ENCODE data around the gene ZNF532.
"Not testable (repeated sequence)": the region's sequence is repeated elsewhere in the genome, so short reads cannot be mapped to it uniquely, and the experiment has no call there.

Gene ZNF532

GRCh38 chr18:58998401-58999203 lies 133.9 kb downstream of the ZNF532 start:
- in situ Hi-C loops (cut with MboI; ENCODE audit: low sequenced_read_pairs), result no loop called here

DNA sequence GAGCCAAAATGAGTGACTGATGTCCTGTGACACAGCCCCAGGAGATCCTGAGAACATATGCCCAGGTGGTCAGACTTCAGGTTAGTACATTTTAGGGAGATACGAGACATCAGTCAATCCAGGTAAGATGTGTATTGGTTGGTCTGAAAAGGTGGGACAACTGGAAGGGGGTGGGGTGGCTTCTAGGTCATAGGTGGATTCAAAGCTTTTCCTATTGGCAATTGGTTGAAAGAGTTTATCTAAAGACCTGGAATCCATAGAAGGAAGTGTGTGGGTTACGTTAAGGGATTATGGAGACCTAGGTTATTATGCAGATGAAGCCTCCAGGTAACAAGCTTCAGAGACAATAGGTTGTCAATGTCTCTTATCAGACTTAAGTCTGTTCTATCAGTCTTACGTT lies 136.5 kb downstream of the ZNF532 start:
- in situ Hi-C loops (cut with MboI; ENCODE audit: low sequenced_read_pairs), result no loop called here

DNA sequence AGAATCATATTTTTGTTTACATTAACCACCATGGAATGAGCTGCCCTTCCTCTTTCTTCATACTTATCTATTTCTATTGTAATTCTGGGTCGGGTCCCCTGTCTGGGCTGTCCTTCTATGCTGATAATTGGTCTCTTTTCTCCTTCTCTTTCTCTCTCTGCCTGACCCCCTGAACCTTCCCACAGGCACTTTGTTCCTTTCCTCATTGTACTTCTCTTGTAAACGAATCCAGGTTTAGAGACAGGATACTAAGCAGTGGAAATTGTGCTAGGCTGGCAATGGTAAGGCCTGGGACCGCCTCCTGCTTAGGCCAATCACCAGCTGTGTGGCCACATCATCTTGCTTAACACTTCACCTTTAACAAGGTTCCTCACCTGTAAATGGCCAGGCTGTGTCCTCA lies 137.0 kb downstream of the ZNF532 start:
- in situ Hi-C loops (cut with MboI; ENCODE audit: low sequenced_read_pairs), result no loop called here

DNA sequence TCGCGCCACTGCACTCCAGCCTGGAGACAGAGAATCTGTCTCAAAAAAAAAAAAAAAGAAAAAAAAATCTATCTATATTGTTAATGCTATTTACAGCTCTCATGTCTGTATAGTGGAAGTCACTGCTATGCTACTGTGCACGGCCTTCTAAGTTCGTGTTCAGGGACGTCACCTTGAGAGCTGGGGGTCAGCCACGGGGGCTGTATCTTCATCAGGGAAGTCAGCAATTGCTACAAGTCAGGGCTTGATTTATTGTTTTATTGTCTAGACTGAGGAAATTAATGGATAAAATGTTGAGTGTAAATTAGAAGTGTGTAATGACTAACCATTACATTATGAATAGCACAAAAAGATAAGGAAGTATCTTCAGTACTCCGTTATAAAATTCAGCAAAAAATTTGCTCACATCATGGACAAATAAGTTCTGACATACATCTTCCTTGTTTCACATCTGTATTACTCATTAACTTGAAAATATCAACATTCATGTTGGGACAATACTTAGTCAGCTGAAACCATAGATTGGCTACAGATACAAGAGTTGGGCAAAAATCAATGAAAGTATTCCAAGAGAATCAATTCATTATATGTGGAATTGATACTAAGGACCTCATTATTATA lies 138.4 kb downstream of the ZNF532 start:
- in situ Hi-C loops (cut with MboI; ENCODE audit: low sequenced_read_pairs), result no loop called here

- in situ Hi-C loops (cut with MboI; ENCODE audit: low sequenced_read_pairs), result no loop called here
Observed at GRCh38 chr18:59005262-59005661, 140.6 kb downstream of the ZNF532 start.

- in situ Hi-C loops (cut with MboI; ENCODE audit: low sequenced_read_pairs), result no loop called here
Observed at GRCh38 chr18:59006461-59007067, 141.9 kb downstream of the ZNF532 start.

DNA sequence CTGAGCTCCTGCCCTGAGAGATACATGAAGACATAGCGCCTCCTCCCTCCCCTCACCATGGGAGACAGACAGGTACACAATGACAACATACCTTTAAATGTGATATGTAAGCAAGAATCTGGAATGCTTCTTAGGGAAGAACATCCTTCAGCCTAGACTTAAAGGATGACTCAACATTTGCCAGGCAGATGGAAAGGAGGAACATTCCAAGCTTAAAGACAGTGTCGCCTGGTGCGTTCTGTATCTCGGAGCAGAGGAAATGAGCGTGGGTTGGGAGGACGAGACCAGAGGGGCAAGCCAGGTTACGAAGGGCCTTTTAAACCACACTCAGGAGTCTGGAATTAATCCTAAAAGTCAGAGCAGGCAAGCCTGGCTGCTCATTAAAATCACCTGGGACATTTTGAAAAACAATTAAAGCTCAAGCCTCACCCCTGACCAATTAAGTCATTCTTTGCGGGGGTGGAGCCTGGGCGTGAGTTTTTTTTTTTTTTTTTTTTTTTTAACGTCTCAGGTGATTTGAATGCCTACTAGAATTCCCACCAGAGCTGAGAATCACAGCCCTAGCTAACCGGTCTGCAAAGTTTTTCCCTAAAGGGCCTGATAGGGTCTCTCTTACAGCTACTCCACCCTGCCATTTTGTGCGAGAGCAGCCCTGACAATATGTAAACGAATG lies 143.8 kb downstream of the ZNF532 start:
- in situ Hi-C loops (cut with MboI; ENCODE audit: low sequenced_read_pairs), result no loop called here

- in situ Hi-C loops (cut with MboI; ENCODE audit: low sequenced_read_pairs), result no loop called here
Observed at GRCh38 chr18:59009846-59010245, 145.2 kb downstream of the ZNF532 start.

DNA sequence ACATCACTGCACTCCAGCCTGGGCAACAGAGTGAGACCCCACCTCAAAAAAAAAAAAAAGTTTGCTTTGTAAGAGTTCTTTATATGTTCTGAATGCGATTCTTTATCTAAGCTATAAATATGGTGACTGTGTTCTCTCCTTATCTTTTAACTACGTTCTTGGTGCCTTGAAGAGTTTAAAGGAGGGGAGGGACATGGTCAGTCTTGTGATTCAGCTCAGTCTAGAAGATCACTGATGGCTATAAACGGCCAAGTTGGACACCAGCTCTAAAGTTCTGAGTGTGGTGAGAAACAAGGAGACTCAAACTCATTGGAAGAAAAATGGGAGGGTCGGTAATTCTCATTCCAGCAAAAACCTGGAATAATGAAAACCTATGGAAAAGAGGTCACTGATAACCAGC lies 146.6 kb downstream of the ZNF532 start:
- in situ Hi-C loops (cut with MboI; ENCODE audit: low sequenced_read_pairs), result no loop called here

DNA sequence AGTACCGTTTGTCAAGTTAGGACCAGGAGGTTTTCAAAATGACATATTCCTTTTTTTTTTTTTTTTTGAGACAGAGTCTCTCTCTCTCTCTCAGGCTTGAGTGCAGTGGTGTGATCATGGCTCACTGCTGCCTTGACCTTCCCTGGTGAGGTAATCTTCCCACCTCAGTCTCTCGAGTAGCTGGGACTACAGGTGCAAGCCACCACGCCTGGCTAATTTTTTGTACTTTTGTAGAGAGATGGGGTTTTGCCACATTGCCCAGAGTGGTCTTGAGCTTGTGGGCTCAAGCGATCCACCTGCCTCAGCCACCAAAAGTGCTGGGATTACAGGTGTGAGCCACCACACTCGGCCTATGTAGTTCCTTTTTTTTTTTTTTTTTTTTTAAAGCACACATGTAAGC lies 147.1 kb downstream of the ZNF532 start:
- in situ Hi-C loops (cut with MboI; ENCODE audit: low sequenced_read_pairs), result no loop called here

DNA sequence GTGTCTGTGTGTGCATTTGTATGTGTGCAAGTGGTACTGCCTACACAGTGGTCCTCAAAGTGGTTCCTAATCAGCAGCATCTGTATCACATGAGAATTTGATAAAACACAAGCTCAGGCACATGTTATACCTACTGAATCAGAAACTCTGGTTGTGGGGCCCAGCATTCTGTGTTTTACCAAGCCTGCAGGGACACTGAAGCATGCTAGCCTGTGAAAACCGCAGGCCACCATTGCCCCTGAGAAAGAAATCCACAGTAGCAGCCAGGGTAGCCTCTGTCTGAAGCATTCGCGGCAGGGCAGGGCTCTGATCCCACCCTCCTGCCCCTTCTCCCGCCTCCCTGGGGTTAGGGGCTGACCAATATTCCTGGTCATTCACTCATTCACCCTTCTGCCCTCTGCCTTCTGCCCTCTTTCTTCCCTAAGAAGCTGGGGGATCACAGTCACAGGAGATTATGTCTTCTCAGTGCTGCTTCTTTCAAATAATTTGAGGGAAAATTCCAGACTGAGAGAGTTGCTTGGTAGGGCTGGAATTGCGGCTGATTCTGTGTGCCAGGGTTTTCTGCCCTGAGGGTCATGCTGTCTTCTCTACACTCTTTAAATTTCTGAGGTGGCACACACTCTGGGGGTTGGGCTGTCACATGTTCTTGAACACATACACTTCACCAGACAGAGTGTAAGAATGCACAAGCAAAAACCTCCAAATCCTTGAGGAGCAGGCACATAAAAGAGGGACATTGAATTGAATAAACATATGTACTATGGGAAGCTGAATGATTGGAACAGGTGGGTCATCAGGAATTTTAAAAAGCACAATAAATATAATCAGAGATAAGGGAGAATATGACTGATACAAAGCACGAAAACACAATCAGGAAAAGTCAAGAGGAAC lies 148.4 kb downstream of the ZNF532 start:
- in situ Hi-C loops (cut with MboI; ENCODE audit: low sequenced_read_pairs), result no loop called here

GRCh38 chr18:59013744-59014143 lies 149.1 kb downstream of the ZNF532 start:
- in situ Hi-C loops (cut with MboI; ENCODE audit: low sequenced_read_pairs), result no loop called here

- in situ Hi-C loops (cut with MboI; ENCODE audit: low sequenced_read_pairs), result no loop called here
Observed at GRCh38 chr18:59015531-59016152, 151.0 kb downstream of the ZNF532 start.

DNA sequence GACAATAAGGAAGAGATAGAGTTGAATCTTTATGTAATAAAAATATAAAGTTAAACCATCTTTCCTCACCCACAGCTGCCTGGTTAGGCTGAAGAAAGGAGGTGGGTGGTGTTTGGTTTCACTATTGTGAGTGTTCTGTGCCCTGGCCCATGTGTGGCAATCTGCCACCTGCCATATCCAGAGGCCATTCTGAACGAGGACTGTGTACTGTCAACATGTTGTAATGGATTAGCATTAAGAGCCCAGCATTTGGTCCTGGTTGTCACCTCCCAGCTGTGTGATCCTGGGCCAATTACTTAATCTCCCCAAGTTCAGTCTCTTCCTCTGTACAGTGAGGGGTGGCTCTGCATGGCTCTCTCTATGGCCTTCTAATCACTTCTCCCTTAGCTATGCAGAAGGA lies 156.8 kb downstream of the ZNF532 start:
- in situ Hi-C loops (cut with MboI; ENCODE audit: low sequenced_read_pairs), result no loop called here

GRCh38 chr18:59022167-59022945 lies 157.7 kb downstream of the ZNF532 start:
- in situ Hi-C loops (cut with MboI; ENCODE audit: low sequenced_read_pairs), result no loop called here

DNA sequence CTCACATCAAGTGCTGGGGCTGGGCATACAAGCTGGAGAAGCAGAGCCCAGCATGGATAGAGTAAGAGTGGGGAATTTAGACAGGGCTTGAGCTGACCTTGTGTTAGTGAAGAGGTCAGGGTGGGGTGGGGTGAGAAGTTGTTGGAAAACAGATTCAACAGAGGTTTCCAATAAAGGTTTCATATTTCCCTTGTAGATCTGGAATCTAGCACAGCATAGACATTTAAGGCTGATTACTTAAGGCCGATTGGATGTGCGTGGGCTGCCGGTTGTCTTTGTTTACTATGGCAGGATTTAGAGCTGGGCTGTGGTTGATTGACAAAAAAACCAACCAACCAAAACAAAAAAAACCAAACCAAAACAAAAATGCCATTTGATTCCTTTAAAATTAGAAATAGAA lies 160.2 kb downstream of the ZNF532 start:
- in situ Hi-C loops (cut with MboI; ENCODE audit: low sequenced_read_pairs), result no loop called here

GRCh38 chr18:59025532-59025931 lies 160.9 kb downstream of the ZNF532 start:
- in situ Hi-C loops (cut with MboI; ENCODE audit: low sequenced_read_pairs), result not testable (repeated sequence)

GRCh38 chr18:59026364-59026763 lies 161.7 kb downstream of the ZNF532 start:
- in situ Hi-C loops (cut with MboI; ENCODE audit: low sequenced_read_pairs), result no loop called here

- in situ Hi-C loops (cut with MboI; ENCODE audit: low sequenced_read_pairs), result no loop called here
Observed at GRCh38 chr18:59026831-59027410, 162.2 kb downstream of the ZNF532 start.
